NCI-H2196 (cell line): ENCODE measurements around the gene HOXD12.

Source experiments
- DNase-seq: peaks from one replicate; lab custom pipeline; 2025; ENCODE audit not compliant: unreplicated experiment; lab: John Stamatoyannopoulos, UW

HOXD12 gene

GRCh38 chr2:176080540-176081375, 18.8 kb upstream of the HOXD12 start:
- no peak for DNase-seq

- no peak for DNase-seq
These were observed 18.2 kb upstream of the HOXD12 start for GRCh38 chr2:176081376-176081836.

DNA sequence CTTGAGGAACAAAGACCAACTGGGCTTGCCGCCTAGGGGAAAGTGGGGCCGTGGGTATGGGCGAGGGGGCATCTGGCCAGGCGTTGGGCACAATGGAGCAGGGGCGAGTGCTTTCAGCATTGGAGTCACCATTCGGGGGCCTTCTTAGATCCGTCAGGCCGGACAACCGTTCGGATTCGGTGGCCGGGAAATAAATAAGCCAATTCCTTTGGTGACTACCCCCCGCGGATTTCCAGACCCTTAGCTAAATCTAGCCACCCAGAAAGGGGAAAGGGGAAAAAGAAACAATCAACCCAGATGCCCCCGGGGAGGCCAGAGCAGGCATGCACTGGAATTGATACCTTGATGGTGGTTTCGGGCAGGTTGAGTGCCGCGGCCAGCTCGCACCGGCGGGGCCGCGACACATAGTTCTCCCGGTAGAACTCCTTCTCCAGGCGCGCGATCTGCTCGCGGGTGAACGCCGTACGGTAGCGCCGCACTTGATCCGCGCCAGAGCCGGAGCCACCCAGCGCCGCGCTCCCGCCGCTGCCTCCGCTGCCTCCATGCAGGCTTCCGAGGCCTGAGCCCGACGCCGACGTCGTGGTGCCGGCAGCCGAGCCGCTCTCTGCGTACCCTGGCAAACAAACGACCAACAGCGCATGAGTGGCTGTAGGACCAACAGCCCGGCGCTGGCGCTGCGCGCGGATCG, 17.6 kb upstream of the HOXD12 start:
- no peak for DNase-seq

- DNase-seq, result no peak
These were observed 17.1 kb upstream of the HOXD12 start for GRCh38 chr2:176082525-176082823.

DNA sequence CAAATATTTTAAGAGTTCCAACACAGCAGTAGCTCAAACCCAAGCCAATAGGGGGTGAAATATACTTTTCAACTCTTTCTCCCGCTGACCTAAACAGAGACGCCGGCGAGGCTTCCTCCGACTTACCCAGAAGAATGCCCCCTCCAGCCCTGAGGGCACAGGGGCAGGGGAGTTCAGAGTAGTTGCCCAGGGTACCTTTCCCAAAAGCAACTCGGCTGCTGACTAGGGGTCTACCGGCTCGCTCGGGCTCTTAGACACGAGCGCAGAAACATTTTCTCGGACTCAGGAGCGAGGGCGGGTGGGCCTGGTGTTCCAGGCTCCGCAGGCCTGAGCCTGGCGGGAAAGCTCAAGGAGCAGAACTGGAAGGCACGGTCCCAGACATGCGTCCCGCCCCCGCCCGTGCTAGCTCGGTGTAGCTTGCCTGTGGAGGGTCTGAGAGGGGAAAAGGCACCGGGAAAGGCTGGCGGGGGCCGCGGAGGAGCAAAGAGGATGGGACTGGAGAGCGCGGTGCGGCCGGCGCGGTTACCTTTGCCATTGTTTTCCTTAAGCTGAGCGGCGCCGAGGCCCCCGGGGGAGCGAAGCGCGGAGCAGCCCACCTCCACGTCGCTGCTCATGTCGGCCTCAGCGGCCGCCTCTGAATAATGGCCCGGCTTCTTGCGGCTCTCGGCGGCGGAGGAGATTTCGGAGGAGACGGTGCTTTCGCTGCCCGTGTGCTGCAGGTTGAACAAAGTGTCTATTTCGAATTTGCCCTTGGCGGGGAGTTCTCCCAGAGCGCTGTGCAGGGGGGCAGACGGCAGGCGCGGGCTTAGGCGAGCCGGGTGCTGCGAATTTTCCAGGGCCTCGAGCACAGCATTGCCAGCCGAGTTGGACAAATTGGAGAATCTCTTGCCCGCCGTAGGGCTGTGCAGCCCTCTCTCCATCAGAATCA, 16.5 kb upstream of the HOXD12 start:
- DNase-seq, result no peak

GRCh38 chr2:176083796-176084261, 15.8 kb upstream of the HOXD12 start, which contains the start of gene EVX2:
Gene EVX2, minus strand, starts transcription at chr2:176083962. Its CDS starts 186 bp downstream, at chr2:176083776.
- no peak for DNase-seq

DNA sequence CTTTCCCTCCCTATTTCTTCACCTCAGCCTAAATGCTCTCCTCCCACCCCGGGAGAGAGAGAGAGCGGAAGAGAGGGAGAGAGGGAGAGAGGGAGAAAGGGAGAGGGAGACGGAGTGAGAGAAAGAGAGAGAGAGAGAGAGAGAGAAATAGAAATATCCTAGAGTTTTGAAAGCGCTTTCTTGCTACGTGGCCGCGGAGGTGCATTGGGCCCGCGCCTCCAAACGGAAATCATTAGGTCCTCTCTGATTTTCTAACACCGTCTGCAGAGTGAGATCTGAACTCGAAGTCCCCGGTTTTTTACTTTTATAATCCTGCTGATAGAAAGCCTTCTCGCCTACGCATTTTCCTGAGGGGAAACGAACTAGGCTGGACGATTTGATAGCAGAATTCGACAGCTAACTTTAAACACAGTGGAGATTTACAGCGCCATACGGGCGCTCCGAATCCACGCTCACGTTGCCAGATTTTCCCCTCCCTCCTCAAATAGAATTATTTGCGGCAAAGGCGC, 14.9 kb upstream of the HOXD12 start:
- DNase-seq, result no peak

DNA sequence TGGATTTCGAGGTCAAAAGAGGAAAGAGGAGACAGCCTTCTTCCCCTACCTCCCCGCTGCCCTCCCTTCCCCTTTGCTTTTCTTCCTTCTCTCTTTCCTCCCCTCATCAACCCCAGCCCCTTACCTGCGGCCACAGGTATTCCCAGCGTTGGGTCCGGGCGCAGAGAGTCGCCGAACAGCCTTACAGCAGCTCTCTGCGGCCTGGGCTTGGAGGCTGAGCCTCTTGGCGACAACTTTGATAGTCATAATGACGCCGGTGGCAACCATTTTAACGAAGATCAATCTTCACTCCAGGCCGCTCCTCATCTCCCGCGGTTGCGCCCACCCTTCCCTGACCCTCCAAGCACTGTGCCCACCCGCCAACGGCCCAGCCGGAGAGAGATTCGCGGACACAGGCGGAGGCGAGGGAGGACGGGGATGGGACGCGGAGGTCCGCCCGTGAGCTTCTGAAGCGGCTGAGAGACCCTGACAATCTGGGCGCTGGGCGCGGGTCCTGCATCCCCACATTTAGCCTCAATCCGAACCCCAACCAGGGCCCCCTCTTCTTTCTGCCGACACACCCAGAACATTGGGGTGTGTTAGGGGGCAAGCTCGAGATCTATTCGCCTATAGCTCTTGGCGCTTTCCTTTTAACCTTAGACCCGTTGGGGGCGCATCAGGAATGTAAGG, 14.3 kb upstream of the HOXD12 start:
- no peak for DNase-seq

DNA sequence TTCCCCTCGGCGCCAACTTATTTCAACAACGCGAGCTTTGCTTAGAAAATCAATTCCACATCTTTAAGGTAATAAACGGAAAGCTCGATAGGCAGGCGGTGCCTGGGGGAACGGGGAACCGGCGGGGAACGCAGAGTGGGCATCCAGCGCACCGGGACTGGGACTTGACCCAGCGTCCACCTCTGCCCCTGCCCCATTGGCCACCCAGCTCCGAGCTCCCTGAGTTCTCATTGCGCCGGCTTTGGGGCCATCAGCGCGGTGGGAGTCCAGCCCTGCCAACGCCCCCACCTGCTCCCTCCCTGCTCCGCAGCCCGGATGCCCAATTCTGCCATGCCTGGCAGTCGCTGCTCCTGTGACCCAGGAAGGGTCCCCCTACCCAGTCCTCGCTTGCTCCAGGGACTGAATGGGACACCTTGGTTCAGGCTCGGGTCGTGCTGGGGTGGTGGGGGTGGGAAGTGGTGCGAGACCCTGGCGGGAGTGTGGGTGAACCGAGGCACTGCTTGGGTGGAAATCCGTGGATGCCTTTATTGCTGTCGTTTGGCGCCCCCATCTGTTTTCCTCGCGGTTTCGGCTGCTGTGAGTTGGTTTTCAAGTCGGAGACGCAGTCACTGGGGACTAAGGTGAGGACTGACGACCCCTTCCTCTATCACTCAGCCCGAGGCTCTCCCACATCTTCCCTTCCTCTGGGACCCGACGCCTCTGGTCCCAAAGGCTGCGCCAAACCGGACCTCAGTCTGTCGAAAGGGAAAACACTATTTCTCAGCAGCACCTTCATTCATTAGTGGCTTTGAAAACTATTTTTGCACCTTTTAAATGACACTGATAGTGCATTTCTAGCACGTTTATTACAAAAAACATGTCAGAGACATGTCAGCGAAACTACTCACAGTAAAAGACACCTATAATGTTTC, 13.5 kb upstream of the HOXD12 start:
- peak; percentile 64 for DNase-seq

GRCh38 chr2:176087330-176088047, 12.1 kb upstream of the HOXD12 start:
- DNase-seq, result no peak

GRCh38 chr2:176088048-176088936, 11.3 kb upstream of the HOXD12 start:
- DNase-seq, result peak; percentile 39

DNA sequence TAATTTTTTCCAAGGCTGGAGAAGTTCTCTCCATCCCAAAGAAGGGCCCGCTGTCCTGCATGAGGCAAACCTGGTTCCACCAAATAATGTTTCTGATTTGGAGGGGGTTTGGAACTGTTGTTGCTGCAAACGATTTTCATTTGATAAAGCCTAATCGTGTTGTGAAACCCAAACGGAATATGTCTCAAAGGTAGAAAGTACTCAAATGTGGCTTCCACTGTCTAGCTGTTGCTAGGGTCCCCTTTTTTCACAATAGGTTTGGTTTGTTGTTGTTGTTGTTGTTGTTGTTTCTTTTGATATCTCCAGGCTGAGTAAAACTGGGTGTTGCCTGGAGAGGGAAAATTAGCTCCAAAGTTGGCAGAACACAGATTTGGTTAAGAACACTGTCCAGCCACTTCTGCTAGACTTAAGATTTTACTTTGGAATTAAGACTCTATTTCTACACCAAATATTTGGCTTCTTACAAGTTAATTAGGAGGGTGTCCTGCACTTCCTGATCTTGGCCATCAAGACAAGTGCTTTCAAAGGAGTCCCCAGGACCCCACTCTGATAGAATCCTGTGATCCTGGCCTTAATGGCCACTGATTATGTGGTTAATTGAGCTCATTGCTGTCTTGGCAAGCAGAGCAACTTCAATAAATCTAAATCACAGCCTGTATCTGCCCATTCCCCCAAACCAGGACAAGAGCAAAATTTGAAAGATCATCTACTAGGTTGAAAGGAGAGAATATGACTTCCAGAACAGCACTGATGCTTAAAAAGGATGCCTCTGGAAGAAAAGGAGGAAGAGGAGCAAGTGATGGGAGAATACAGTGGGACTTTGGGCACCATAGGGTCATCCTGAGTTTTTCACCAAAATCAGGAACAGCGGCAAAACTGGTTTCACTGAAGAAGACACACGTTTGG, 10.4 kb upstream of the HOXD12 start:
- no peak for DNase-seq

- DNase-seq, result no peak
These were observed 9.7 kb upstream of the HOXD12 start for GRCh38 chr2:176089843-176090395.

- DNase-seq, result no peak
These were observed 8.7 kb upstream of the HOXD12 start for GRCh38 chr2:176090862-176091261.

DNA sequence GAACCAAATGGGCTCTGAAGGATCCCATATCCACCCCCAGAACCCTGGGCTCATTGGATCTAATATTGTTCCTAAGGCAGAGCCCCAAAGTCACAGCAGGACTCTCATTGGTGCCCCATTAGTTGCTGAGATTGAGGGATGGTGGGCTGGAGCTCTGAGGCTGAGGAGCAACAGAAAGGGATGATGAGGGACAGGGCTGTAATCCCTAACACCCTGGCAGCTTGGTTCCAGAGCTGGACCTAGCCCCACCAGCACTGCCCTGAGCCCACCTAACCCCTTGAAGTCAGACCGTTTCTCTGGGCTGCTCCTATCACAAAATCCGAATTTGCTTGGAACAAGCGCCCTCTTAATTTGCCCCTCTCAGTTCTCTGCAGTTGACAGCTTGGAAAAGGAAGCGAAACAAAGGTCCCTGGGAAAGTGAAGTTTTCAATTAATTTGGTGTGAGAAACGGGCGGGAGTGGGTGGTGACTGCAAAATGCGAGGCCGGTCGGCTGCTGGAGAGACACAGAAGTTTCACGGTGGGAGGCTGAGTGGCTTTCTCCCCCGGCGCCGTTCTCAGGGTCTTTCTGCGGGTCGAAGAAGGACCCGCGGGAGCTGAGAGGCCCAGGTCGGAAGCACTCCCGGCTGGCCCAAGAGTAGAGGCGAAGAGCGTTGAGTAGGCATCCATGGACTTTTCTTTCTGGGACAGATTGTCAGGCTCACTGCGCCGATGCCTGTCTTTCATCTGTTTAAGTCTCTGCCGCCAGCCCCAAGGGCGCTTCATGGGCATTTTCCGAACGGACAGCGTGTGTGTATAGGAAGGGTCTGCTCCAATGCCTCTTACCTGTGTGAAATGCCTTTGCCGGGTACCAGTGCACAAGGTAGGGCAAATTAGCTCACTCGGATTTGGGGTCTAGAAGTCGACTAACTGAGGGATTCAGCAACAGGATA, 8.0 kb upstream of the HOXD12 start:
- no peak for DNase-seq
